GM19467 (cell line): Measurements from ENCODE around the gene IFNA13.

Source experiments
- ATAC-seq: cut with Tn5 transposase; IDR thresholded peaks from one replicate; pipeline ENCODE4 v1.9.1; 2021; ENCODE audit warnings: mild to moderate bottlenecking, moderate library complexity; ENCODE audit not compliant: unreplicated experiment

IFNA13 gene

DNA sequence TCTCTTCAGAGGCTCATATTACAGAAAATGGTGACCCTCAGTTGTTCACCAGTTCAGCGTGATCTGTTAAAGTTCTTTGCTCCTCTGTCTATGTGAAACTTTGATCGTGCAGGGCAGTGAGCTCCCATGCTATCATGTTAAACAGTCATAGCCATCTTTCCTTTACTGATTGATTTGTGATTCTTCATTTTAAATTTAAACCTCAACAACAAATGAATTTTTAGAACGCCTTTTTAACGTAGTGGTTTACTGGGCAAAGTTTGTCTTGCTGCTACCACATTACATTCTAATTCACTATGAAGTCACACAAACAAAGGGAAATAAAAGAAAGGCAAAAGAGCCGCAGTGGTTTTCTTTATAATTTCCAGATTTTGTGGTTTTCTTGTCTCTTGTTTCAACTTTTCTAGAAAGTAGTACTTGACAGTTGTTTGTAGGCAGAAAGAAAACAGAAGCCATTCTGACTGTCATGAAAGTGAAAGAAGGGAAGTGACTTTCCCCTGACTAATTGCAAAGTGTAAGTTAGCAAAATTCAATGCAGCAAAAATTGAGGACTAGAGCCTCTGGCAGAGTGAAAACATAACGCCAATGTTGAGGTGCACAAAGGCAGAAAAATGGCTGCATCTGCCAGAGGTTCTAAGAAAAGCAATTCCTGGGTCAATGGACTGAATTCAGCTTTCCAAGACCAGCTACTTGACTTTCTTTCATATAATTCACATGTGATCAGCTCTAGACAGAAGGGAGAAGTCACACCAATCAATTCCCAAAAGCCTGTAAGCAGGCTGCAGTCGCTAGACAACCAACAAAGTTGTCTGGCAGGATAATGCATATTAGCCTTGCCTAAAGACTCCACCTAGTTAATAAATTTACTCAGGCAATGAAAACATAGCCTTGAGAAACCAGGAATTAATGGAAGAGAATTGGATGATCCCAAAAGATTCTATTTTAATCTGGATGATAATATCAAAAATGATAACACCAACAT, 10.1 kb downstream of the IFNA13 start:
- ATAC-seq = peak; percentile 85

DNA sequence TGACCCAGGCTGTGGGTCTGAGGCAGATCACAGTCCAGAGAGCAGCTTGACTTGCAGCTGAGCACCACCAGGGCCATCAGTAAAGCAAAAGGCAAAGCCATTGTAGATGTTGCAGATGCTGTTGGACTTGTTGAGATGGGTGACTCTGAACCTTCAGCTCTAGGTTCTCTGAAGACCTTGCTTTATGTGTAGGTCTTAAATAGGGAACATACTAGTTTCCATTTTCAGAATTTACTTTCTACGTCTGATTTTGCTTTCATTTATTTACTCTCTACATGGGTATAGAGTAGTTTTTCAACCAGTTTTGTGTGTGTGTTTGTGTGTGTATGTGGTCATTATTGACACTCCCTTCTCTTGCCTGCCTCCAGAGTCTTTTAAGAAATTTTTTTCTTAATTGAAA, 17.1 kb downstream of the IFNA13 start, which contains the start of gene IFNA6:
Gene IFNA6, minus strand, starts transcription at position 101 of the 400 bp plus-strand sequence. Its CDS starts 0 bp downstream, at position 101.
- no peak for ATAC-seq

DNA sequence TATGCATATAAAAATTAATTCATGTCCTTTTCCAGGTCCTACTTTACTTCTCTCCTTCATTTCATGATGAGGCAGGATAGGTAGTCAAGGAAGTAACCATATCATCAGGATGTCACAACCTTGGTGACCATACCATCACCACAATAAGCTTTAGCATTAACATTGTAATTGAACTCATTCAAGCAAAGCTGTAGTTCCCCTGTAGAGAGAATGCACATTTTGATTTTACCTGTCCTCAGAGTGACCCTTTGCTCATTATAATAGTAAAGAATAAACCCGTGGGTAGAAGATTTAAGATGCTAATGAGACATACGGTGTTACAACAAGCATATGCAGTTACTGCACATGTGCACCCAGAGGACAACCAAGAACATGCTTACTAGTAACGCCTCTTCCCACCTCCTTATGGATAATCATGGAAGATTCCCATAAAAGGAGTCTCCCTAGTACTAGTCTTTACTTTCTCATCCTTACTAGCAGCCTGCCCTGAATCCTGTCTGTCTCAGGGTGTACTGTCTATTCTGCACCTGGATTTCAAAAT, 19.4 kb downstream of the IFNA13 start:
- ATAC-seq = no peak

DNA sequence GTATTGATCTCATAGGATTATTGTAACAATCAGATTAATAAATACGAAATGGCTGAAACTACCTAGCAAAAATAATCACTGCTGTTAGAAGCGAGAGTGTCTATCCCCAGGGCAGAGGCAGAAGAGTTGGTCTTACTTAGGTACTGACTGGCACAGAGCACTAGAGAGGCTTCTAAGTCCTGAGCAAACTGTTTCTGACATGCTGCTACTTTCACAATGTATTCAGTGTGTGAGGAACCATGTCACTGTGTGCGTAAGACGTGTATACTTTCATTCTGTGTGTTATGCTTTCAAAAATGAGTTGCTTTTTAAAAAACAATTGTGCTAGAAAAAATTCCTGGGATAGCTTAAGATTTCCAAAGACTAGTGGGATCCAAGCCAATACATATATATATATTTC, 27.1 kb downstream of the IFNA13 start:
- ATAC-seq = no peak

DNA sequence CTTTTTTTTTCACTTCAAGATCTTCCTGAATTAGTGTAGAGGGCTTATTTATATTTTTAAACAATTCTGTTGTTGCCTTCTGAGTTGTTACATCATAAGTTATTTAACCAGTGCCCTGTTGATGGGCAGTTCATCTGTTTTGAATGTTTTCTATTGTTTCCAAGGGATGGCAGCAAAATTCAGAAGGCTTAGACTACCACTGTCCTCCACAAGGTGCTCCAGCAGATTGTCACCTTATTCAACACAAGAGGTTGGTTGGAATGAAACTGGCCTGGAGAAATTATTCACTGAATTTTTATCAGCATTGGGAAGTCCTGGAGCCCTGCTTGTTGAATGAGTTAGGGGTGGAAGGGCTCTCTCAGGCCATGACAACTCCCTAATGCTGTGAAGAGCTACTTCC, 31.4 kb downstream of the IFNA13 start:
- ATAC-seq = no peak

DNA sequence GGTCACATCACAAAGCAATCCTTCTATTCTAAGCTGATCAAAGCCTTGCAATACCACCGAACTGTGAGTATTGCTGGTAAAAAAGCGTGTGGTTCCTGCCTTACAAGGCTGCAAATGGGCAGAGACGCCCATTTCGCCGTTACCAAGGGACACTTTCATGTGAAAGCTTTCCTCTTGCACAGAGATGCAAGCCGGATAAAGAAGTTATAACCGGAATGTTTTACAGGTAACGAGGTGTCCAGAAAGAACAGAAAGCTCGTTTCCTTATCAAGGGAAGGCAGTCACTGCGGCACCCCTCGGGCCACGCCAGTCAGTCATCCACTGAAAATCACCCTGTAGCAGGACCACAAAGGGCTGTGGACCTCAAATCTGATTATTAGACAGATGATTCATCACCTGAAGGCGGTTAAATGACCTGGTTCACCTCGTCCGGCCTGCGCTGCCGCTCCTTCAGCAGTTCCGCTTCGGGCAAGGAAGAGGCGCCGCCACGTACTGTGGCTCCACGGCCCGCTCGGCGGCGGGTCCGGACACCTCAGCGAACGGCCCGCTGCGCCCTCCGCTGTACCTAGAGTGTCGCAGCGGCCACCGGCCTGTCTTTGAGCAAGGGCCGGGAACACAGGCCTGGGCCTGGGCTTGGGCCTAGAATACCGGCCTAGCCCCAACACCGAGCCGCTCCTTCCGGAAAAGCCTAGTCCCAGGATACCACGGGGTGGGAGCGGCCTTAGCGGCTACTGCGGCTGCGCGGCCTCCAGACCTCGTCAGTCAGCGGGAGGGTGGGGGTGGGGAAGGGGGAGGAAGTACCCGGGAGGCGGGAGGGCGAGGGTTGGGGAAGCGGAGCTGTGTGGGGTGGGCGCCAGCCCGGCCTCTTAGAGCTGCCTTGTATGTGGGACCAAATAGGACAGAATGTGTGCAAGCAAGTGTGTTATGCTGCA, 32.9 kb downstream of the IFNA13 start, which contains the start of gene KLHL9:
Gene KLHL9, minus strand, starts transcription at position 704 of the 932 bp plus-strand sequence. Its CDS starts 545 bp downstream, at position 159.
- peak; percentile 83 for ATAC-seq

DNA sequence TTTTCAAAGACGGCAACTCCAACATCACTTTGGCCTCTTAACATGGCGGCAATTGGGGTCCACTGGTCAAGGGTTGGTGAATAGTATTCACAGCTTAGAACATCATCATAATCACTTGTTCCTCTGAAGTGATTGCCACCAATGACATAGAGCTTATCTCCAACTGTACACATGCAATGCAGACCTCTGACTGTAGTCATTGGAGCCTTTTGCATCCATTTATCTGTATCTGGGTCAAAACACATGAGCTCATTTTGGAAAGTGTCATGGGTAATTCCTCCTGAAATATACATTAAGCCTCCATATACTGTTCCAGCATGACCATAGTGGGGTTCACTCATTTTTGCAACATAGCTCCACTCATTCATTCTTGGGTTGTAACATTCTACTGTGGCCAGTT, 34.6 kb downstream of the IFNA13 start:
- no peak for ATAC-seq

DNA sequence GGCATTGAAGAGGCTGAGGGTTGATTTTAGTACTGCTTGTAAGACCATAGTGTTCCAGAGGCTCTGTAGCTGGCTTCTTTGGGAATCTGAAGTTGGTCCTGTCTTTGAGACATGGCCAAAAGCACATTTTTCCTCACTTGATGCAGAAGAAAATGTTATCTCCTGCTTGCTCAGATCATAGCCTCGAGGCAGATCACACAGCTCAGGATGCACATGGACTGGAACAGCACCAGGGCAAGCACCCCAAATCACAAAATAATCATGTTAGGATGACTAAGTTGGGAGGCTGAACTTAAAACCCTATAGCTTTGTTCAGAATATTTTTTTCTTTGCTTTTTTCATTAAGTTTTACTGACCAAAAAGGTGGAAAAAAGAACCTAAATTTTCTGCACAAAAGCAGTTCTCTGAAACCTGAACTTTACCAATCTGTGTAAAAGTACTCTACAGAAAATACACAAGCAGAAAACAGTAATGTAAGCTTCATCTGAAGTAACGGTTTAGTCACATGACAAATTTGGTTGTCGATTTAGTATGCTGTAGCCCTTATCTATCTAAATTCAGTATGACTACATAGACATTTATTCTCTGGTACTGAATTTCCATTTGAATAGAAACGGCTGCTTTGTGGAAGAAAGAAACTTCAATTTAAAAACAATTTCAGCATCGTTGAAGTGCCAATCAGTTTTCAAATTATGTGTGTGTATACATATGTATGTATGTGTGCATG, 36.0 kb downstream of the IFNA13 start:
- ATAC-seq = no peak

DNA sequence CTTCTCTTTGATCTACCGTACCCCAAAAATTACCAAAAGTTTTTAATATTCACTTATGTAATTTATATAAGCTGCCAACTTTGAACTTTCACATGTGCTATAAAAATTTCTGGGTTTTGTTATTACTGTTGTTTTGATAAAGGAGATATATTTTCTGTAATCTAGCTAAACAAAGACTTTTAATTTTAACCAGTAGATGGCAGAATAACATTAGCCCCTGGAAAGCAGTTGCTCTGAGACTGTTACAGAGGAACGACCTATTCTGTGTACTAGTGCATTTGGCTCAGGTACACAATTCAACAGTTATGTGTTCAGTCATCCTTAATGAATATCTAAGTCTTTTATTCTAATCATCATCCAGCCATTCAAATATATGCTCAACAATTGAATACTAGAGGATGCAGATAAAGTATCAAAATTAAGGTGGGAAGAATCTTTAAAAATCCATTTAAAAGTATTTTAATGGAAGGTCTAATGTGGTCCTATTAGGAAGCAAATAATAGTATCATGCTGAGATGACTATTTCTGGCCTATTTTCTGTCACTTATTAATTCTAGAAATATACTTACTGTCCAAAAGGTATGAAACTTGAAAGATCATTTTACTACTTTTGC, 41.2 kb downstream of the IFNA13 start:
- peak; percentile 78 for ATAC-seq

DNA sequence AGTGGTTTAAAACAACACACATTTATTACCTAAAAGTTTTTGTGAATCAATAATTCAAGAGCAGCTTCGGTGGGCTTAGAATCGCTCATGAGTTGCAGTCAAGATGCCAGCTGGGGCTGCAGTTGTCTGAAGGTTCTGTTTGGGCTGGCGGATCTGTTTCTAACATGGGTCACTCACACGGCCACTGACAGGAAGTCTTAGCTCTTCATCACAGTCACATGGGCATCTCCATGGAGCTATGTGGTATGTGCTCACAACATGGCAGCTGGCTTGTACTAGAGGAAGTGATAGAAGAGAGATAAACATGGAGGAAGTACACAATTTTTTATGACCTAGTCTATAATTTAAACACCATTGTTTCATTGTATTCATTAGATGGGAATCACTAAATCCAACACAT, 43.8 kb downstream of the IFNA13 start:
- ATAC-seq = no peak

DNA sequence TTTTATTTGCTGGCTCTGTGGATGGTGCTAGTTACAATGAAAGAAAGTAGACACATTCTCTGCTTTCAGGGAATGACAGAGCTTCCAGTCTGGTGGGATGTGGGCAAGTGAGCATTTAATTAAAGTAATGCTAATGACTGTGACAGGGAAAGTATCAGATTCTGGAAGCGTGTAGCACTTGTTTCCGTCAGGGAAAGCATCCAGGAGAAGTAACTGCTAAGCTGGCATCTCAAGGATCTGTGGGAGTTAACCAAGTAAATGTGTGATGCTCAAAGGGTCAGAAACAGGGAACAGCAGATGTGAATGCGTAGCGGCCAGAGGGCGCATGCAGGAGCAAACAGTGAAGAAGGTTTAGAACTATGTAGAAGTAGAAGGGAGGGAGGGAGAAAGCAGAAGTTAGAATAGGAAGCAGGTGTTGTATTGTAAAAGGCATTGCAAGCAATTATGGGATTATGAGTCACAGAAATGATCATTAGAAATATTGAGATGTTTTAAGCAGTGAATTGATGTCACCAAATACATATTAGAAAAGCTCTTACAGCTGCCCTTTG, 44.9 kb downstream of the IFNA13 start:
- ATAC-seq = no peak

DNA sequence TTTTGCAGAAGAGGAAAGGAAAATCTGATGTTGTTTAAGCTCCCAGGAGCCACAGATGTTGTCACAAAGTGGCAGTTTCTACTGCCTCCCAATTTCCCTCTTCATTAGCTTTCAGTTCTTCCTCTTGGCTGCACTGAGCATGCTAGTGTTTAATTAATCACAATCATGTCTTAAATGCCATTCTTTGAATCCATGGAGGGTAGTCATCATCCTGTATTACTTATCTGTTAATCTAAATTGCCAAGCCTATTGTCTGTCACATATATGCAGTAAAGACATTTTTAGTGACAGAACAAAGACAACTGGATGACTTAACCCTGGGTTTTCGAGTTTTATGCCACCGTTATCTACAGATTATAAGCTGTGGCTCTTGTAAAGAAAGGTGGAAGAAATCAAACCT, 47.4 kb downstream of the IFNA13 start:
- ATAC-seq = no peak

DNA sequence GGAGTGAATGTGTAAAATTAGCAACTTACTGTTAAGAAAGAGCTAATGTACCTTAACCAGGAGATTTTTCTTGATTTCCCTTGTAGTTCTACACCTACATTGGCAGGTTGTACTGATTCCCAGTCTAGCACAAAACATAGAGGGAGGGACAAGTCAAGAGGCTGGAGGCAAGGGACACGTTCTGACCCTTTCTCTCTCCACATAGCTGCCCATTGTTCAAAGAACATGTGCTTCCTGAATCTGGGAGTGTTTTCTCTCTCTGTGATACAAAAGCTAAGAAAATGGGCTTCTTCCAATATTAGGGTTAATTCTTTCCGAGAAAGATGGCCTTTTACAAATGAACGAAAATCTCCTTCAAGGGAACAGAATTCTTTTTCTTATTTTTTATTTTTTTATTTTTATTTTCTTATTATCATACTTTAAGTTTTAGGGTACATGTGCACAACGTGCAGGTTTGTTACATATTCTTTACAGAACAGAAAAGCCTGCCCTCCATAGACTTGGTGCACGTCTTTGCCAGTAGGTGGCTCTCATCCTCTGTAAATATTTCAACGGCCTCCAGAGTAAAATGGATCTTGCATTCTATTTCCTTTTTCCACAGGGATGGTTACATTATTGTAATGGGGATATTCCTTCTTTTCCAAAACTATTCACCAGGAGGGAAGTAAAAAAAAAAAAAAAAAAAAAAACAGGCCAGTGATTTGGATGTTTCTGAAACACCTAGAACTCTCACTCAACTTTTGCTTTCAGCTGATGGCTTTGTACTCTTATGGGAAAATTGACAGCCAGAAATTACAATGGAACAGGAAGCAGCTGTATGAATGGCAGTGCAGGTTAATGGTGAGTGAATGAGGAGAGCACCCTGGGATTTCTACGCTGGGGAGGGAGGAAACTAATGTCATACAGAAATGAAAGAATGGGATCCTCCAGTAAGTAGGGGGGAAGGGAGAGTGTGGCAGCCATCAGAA, 49.6 kb downstream of the IFNA13 start:
- peak; percentile 73 for ATAC-seq
